MM.1S (cell line): ENCODE results near the gene DAB1.

Experiments used
- DNase-seq: peaks from one replicate; pipeline ENCODE4 v3.0.0-alpha.2; 2015
- H2AFZ ChIP-seq: fragments of 300-600 bp; sonication (generic); 2 replicates; pipeline ENCODE4 v1.6.0; 2016; ENCODE audit warnings: antibody characterized with exemption, low read length
- H3F3A ChIP-seq: fragments of 300-600 bp; sonication (generic); 2 replicates; pipeline ENCODE4 v1.6.1; 2016; ENCODE audit warnings: mild to moderate bottlenecking, antibody characterized with exemption, low read length, moderate library complexity, mixed read lengths; ENCODE audit not compliant: insufficient read depth
- H3K27ac ChIP-seq: fragments of 300-600 bp; sonication (generic); 2 replicates; pipeline ENCODE4 v1.5.1; 2016; ENCODE audit warnings: mild to moderate bottlenecking, low read length
- H3K27me3 ChIP-seq: fragments of 300-600 bp; sonication (generic); replicated peaks from 2 replicates; pipeline ENCODE4 v1.6.0; 2016; ENCODE audit warnings: low read length; ENCODE audit not compliant: insufficient read depth
- H3K36me3 ChIP-seq: fragments of 300-600 bp; sonication (generic); replicated peaks from 2 replicates; pipeline ENCODE4 v1.6.1; 2016; ENCODE audit warnings: mild to moderate bottlenecking, low read length, mixed read lengths; ENCODE audit not compliant: insufficient read depth
- H3K4me1 ChIP-seq: fragments of 300-600 bp; sonication (generic); 2 replicates; pipeline ENCODE4 v1.6.1; 2016; ENCODE audit warnings: low read length, mixed read lengths
- H3K4me2 ChIP-seq: fragments of 300-600 bp; sonication (generic); 2 replicates; pipeline ENCODE4 v1.6.0; 2016; ENCODE audit warnings: low read depth, low read length
- H3K4me3 ChIP-seq: fragments of 300-600 bp; sonication (generic); 2 replicates; pipeline ENCODE4 v1.5.1; 2016; ENCODE audit warnings: low read length, mixed read lengths
- H3K79me2 ChIP-seq: fragments of 300-600 bp; sonication (generic); 2 replicates; pipeline ENCODE4 v1.6.1; 2016; ENCODE audit warnings: mixed run types, low read length, mixed read lengths
- H3K9ac ChIP-seq: fragments of 300-600 bp; sonication (generic); 2 replicates; pipeline ENCODE4 v1.6.1; 2016; ENCODE audit warnings: low read length, mixed read lengths
- H3K9me2 ChIP-seq: fragments of 300-600 bp; sonication (generic); replicated peaks from 2 replicates; pipeline ENCODE4 v1.6.1; 2016; ENCODE audit warnings: mild to moderate bottlenecking, low read length, mixed read lengths; ENCODE audit not compliant: insufficient read depth
- H3K9me3 ChIP-seq: fragments of 300-600 bp; sonication (generic); replicated peaks from 2 replicates; pipeline ENCODE4 v1.6.1; 2016; ENCODE audit warnings: mild to moderate bottlenecking, low read length, mixed read lengths; ENCODE audit not compliant: insufficient read depth
- H4K20me1 ChIP-seq: fragments of 300-600 bp; sonication (generic); 2 replicates; pipeline ENCODE4 v1.6.1; 2016; ENCODE audit warnings: mild to moderate bottlenecking, low read length, moderate library complexity, mixed read lengths; ENCODE audit not compliant: insufficient read depth
- EZH2 ChIP-seq: fragments of 300-600 bp; sonication (generic); optimal IDR thresholded peaks from 2 replicates; pipeline ENCODE3; 2017; ENCODE audit warnings: low read depth, mild to moderate bottlenecking, antibody characterized with exemption, low read length, mixed read lengths
- EZH2phosphoT487 ChIP-seq: fragments of 300-600 bp; sonication (generic); IDR thresholded peaks from 2 replicates; pipeline ENCODE4 v1.6.1; 2018; ENCODE audit warnings: antibody characterized with exemption, low read length
- TF ChIP-seq, protein P1 (sequence below): fragments of 300-600 bp; sonication (generic); IDR thresholded peaks from 2 replicates; pipeline ENCODE4 v1.5.1; 2016; ENCODE audit warnings: antibody characterized with exemption, low read length, mixed read lengths

DAB1 gene

DNA sequence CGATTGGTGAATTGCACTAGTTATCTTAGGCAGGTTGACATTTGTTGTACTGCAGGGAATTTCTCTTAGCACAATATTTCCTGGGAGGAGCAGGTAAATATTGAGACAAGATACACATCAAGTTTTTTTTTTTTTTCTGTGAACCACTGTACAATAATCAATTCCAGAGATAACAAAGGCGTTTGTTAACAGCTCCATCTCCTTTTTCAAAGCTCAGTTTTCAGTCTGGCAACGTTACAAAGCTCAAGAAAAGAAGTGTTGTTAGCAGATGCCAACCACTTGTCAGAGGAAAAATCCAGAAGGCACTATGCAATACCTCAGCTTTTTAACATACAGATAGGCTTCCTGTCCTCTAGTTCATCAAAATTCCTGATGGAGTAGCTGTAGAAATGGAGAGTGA lies 40.9 kb upstream of the DAB1 start:
- Histone ChIP-seq H3K27ac (no peak overlapping the region), H3K27me3 (no peaks in the 10 kb centered on the region), H3K9ac (no peak overlapping the region), H3K9me2 (no peaks in the 10 kb centered on the region), H3K4me3 (no peak overlapping the region), H3K79me2 (no peaks in the 10 kb centered on the region), H3K4me2 (no peak overlapping the region), H2AFZ (no peak overlapping the region), H3K4me1 (no peaks in the 10 kb centered on the region), H3K36me3 (no peaks in the 10 kb centered on the region), H3K9me3 (no peaks in the 10 kb centered on the region), H3F3A (no peaks in the 10 kb centered on the region), H4K20me1 (no peaks in the 10 kb centered on the region)
- DNase-seq = no peak
- TF ChIP-seq, protein P1, sequence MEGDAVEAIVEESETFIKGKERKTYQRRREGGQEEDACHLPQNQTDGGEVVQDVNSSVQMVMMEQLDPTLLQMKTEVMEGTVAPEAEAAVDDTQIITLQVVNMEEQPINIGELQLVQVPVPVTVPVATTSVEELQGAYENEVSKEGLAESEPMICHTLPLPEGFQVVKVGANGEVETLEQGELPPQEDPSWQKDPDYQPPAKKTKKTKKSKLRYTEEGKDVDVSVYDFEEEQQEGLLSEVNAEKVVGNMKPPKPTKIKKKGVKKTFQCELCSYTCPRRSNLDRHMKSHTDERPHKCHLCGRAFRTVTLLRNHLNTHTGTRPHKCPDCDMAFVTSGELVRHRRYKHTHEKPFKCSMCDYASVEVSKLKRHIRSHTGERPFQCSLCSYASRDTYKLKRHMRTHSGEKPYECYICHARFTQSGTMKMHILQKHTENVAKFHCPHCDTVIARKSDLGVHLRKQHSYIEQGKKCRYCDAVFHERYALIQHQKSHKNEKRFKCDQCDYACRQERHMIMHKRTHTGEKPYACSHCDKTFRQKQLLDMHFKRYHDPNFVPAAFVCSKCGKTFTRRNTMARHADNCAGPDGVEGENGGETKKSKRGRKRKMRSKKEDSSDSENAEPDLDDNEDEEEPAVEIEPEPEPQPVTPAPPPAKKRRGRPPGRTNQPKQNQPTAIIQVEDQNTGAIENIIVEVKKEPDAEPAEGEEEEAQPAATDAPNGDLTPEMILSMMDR = no peak
- TF ChIP-seq EZH2phosphoT487 (no peak), EZH2 (no peak)

DNA sequence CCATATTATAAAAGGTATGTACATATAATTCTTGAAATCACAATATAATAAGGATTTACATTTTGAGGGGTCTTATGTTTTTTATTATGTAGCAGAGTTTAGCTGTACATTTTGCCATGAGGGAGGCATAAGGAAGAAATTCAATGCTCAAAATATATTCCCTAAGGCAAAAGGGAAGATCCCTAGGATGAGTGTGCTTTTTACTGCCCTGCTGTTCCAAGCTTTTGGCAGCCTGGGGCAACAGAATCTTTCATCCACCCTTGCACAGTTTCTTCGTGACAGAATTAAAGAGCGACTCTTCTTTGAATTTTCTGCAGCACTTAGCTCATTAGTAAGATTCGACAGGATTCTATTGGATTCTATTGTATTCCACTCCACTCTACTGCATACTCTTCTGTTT lies 39.5 kb upstream of the DAB1 start:
- Histone ChIP-seq H3K27me3 (no peaks in the 10 kb centered on the region), H3K27ac (no peak overlapping the region), H3K4me1 (no peaks in the 10 kb centered on the region), H3K9me2 (no peaks in the 10 kb centered on the region), H3F3A (no peaks in the 10 kb centered on the region), H3K4me2 (no peak overlapping the region), H3K36me3 (no peaks in the 10 kb centered on the region), H3K79me2 (no peaks in the 10 kb centered on the region), H3K9me3 (no peaks in the 10 kb centered on the region), H4K20me1 (no peaks in the 10 kb centered on the region), H3K4me3 (no peak overlapping the region), H3K9ac (no peak overlapping the region), H2AFZ (no peak overlapping the region)
- no peak for DNase-seq
- no peak for TF ChIP-seq EZH2
- TF ChIP-seq EZH2phosphoT487 = no peak
- TF ChIP-seq, protein P1 = no peak

DNA sequence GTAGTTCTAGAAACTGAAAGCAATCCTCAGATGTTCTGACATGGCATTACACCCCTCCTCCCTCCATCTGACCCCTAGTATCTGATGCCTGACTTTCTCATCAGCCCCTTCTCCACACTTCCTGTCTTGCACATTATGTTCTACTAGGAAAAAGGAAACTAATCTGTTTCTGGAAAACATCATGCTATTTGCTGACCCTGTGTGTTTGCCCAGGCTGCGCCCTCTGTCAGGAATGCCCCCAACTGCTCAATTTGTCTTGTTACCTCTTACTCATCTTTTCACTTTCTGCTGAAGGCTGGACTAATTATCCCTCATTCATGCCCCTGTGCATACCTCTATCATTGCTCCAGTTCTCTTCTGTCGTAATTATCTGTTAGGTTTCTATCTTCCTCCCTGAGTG lies 37.5 kb upstream of the DAB1 start:
- no peaks in the 10 kb centered on the region for H4K20me1 ChIP-seq
- no peaks in the 10 kb centered on the region for H3K79me2 ChIP-seq
- H3K36me3 ChIP-seq = no peaks in the 10 kb centered on the region
- H3K9me3 ChIP-seq = no peaks in the 10 kb centered on the region
- H3F3A ChIP-seq = no peaks in the 10 kb centered on the region
- H3K27me3 ChIP-seq = no peaks in the 10 kb centered on the region
- no peak overlapping the region for H3K9ac ChIP-seq
- H3K4me3 ChIP-seq = no peak overlapping the region
- no peak overlapping the region for H3K27ac ChIP-seq
- H2AFZ ChIP-seq = no peak overlapping the region
- no peak overlapping the region for H3K4me2 ChIP-seq
- H3K9me2 ChIP-seq = no peaks in the 10 kb centered on the region
- no peak for DNase-seq
- H3K4me1 ChIP-seq = no peaks in the 10 kb centered on the region
- no peak for TF ChIP-seq EZH2phosphoT487
- TF ChIP-seq, protein P1 = no peak
- TF ChIP-seq EZH2 = no peak
